GM18519 (cell line): ENCODE measurements around the gene MEIS2.

Experiments
- ATAC-seq: cut with Tn5 transposase; IDR thresholded peaks from one replicate; pipeline ENCODE4 v1.9.1; 2021; ENCODE audit warnings: mild to moderate bottlenecking, moderate library complexity; ENCODE audit not compliant: unreplicated experiment, low FRiP score

The MEIS2 gene

DNA sequence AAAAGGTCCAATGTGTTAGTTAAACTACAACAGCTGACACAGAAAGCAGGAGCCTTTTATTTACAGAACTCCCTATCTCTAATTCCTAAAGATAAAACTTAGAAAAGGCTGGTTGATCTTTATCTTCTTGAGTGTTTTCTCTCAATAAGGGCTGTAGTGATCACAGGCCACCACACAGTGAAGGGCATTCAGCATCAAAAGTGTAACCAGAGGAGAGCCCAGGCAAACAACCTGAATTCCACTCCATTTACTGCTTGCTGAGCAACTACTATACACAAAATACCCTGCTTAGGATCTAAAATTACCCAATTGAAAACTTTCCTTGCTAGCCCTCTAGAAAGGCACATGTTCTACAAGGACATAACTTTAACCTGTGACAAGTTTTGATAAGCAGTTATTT lies 122.7 kb downstream of the MEIS2 start:
- ATAC-seq, result no peak

DNA sequence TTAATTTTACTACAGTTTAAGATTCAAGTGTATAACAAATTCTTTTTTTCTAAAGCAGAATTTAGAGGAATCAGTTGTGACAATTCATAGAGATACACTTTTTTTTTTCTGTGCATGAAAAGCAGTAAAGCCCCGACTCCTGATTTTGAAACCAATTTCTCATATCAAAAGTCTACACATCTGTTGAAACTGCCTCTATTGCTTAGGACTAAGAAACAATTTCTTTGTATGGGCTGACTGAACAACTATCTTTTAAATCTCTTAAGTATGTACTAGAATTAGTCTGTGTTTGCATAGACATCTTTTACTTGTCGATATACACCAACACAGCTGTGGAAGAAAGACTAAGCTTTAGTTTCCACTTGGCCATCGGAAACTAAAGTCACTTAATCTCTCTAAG lies 127.6 kb downstream of the MEIS2 start:
- no peak for ATAC-seq

DNA sequence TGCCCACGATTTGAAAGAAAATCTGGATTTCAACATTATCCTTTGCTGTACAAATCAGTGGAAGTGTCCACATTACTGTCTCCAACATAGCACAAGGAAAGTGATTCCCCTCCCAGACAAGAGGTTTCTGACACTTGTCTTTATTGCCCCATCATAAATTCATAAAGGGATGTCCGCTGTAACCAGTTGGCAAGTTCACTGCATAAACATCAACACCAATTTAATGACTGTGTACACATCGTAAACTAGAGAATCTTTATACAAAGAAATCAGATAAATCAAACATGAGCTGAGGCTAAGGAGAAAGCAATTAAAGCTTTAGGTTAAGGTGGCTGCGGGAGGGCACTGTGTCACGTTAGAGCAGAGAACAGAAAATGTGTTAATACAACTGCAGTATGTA lies 129.8 kb downstream of the MEIS2 start:
- ATAC-seq, result no peak

DNA sequence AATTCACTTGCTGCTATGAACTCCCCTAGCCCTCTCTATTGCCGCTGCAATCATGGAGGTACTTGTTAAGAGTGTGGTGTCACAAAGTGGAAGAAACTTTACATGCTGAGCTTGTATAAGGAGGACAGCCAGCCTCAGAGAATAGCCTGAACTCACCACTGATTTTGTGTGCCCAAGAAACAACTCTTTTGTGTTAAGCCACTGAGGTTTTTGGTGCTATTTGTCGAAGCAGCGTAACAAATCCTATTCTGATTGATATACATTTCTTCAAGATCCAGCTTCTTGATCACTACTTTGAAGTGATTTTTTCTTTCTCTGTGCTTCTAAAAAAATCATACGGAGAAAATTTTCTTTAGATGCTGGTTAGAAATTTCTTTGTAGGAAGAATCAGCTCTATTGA lies 132.4 kb downstream of the MEIS2 start:
- no peak for ATAC-seq

DNA sequence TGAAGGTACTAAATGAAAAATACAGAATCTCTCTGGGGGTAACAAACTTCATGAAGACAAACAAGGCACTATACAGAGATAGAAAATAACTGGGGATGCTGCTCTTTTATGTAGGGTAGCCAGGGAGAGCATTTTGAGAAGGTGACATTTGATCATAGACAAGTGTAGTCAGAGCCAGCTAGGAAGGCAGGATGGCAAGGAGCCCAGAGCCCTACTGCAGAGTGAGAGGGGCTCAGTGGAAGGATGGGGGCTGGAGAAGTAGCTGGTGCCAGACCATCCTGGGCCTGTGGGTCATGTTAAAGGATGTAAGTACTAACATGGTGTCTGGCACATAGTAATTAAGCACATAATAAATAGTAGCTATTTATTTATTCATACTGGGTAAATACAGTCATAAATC lies 133.6 kb downstream of the MEIS2 start:
- no peak for ATAC-seq

DNA sequence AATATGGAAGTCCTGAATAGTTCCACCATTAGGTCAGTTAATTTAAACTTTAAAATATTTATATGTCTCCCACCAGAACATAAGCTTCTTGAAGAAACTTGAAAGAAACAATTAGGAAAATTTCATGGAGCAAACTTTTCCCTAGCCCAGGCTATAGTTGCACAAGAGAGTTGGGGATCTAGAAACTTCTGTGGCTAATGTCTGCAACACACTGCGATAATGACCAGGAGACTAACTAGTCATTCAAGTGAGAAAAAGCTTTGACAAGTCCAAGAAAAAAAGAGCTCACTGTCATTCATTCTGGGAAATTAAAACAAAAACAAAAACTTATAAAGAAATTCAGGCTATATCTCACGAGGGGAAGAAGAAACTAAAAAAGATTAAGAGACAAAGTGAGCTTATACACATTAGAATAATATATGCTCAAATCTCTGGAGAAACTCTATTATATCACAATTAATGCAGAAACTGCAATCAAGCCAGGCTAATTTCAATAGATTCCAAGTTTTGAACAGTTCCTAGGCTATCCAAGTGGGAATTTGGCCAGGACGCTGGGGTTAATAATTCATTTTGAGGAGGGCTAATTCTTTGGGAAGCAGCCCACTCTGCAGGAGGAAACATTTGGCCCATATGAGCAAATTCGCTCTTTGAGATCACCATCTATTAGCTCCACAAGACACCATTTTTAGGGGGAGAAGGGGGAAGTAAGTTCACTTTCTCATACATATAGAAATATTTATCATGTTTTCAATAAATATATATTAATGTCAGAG lies 134.6 kb downstream of the MEIS2 start:
- ATAC-seq, result no peak

DNA sequence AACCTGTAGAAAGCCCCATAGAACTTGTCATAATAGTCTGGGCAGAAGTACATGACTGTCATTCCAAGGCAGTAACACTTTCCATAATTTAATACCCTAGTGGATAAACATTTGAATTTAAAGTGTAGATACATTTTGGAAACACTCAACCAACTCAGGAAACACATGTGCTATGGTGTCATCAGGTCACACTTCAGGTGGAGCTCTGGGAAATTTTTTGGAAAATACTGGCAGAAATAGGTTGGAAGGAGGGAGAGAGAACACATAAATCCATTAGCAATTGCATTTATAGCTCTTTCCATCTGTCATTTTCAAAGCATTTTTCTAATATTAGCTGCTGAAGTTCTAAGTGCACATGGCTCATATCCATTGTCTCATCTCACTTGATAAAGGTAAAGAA lies 135.7 kb downstream of the MEIS2 start:
- no peak for ATAC-seq

DNA sequence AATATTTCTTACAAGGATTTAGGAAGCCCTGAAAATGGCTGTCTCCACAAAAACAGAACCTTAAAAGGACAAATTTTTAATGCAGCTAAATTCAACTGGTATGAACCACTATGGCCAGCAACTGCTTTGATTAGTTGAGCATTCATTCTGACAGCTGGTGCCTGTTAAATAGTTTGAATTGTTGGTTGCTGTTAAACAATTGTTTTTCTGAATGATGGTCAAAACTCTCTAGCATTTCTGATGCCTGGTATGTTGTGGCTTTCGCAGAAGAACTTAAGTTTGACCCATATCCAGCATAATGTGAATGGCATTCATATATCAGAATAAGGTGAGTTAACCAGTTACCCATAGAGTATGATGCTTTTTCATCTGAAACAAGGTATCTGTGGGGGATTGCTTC lies 138.4 kb downstream of the MEIS2 start:
- no peak for ATAC-seq

DNA sequence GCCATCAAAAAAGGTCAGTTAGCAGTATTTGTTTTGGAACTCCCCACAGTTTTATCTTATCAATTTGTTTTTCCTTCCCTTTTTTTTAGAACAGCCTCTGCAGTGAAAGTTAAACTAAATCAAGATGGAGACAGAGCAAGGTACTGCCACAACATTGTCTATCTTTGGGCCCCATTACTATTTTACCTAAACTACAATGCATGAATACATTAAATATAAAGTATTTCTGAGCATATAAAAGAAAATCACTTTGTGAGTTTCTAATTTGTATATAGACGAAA lies 139.5 kb downstream of the MEIS2 start:
- no peak for ATAC-seq

DNA sequence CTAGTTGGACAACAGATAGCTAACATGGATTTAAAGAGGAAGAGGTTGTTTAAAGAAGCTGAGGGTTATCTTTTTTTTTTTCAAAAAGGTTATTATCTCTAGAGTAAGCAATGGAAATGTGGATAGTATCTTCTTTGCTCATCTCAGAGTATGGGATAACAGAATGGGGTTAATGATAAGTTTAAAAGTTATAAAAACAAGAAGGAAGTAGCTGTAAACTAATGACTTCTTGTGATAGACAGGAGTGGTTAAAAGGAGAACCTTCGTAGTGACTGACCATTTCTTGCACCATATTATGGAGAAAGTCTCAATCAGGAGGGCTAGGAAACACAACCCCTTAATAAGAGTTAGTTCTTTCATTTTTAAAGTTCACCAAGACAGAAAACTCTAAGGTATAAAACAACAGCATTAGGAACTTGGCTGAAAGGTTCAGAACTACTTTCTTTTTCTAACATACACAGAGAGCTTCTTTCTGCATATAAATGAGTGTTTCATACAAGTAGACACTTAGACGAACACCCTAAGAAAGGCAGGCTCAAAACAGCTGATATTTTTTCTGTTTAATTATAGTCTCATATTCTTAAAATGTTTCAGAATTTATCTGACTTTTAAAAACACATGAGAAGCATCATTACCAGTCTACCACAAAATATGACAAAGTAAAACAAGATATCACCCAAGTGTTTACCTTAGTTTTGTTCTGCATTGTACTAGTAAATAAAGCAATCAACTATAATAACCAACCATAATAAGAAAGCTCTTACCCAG lies 140.0 kb downstream of the MEIS2 start:
- ATAC-seq, result no peak

DNA sequence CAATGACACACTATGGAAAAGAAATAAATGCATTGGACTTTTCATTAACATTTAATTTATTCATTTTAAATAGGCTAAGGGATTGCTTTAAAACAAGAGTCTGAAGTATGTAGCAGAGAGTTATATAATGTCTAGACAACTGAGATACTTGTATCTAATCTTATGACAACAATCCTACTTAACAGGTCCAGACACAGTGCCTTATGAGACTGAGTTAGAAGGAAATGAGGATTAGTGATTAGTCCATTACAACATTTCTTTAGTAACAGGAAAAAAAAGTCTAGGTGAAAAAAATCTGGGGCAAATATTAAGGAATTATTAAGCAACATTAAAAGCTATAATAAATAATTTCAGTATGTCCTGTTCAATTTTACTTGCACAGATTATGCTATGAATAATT lies 140.6 kb downstream of the MEIS2 start:
- no peak for ATAC-seq

DNA sequence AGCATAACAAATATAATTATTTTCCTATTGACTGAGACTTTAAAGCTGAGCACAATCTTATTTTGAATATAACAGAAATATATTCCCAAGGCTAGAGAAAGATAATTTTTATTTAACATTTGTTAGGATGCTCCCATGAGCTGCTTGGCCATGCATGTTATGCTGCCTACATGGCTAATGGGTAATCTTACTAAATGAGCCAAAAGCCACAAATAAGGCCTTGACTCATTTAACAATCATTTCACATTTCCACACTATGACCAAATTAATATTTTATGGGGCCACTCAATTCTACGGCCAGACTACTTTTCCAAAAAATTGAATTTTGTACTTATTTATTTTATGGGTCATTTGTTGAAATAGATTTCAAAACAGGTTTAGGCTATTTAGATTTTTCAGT lies 141.7 kb downstream of the MEIS2 start:
- no peak for ATAC-seq

DNA sequence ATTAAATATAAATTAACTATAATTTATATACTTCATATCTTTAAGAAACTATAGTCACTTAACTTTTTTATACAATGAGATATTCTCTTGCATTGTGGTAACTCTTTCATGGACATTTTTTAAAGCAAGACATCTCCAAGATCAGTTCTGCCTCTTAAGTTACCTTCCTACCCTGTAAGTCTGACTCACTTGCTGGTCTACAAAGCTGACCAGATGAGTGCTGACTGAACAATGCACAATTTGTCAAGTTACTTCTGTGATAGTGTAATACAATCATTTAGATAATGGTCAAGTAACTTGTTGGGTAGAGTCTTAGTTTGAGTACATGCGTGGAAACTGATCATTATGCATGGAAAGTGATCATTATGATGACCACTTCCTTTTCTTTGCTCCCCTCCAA lies 145.9 kb downstream of the MEIS2 start:
- ATAC-seq, result no peak

DNA sequence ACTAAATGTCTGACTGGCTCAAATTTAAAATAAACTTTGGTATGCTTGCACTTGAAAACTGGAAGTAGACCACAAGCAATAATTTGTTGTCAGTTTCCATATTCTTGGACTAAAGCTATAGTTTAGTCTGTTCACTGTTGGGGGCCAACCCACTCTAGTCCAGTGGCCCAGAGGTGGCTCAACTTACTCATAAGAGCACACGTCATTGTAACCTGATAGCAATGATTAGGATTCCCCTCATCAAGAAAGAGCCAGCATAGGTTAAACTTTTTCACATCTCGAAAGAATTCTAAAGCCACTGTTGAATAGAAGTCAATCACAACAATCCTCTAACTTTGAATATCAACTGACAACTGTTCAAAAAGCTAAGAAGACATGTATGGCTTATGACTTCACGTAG lies 147.0 kb downstream of the MEIS2 start:
- ATAC-seq, result no peak

DNA sequence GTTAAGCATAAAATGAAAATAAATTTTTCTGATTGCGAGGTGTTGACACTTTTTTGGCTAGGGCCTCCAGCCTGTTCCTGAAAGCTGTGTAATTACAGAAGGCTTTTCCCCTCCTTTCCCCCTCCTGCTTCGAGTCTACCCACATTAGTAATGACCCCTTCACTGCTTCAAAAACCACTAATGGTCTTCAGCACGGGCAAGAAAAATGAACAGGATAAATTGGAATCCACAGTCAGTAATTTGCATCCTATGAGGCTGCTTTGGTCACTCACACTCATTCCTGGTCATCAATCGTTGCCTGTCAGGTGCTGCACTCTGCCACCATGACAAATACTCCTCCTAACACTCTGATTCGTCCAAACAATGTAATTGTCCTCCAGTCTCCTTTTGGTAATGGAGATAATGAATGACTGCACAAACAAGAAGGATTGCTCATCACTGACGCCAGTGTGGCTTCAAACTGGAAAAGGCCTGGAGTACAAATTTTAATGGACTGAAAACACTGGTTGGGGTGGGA lies 148.6 kb downstream of the MEIS2 start:
- ATAC-seq, result no peak

DNA sequence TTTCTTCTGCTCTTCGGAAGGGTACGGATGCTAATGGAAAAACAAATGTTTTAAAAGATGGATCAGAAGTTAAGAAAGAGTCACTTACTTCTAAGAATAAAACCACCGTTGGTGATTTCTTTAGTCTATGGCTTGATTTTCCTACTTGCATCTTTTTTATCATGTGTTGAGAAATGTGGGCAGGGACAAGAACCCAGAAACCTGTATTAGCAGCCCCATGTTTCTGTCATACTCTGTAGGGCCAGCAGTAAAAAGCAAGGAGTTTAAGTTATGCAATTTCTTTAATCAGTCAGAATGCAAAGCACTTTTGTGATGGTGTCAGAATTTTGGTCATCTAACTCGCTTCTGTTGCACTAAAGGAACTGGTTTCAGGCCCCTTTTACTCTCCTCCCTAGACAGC lies 150.0 kb downstream of the MEIS2 start:
- no peak for ATAC-seq

DNA sequence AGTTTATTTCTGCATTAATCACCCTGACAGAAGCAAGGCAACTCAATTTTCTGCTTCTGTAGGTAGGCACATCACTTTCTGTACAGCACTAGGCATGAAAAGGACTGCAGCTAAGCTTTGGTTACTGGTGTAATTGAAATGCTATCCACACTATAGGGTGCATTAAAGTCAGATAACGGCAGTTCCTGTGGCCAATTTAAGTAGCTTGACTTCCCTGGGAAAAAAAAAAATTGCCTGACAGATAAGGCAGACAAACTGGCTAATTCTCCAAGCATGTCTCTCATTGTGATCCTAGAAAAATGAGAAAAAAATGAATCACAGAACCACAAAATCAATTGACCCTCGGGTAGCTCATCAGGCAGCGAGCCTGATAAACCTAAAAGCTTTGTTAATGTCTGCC lies 151.4 kb downstream of the MEIS2 start:
- no peak for ATAC-seq

DNA sequence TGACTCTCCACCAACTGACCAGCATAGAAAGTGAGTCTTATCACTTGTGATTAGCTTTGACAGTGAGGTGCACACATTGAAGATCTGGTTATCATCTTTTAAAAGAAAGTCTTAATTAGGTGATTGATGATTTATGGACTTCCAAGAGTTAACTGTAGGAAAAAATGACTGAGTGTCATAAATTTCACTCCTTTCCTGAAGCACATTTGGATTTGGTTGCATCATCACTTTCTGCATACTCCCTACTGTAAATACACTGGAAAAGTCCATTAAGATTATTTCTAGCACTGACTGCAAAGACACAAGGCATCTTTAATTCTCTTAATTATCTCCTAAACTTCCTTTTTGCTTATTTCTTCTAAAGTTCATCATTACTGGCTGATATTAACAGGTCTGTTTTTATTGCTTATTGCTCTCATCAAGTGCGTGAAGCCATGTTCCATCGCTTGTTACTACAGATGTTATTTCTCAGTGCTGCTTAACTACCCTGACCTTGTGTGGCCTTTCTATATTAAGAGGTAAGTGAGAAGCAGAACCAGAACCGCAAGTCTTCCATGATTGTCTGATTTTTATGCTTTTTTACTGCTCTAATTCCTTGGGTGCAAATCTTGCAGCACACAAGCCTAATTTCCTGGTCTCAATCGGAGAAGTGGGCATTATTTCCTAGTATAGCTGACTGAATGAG lies 153.2 kb downstream of the MEIS2 start:
- no peak for ATAC-seq

DNA sequence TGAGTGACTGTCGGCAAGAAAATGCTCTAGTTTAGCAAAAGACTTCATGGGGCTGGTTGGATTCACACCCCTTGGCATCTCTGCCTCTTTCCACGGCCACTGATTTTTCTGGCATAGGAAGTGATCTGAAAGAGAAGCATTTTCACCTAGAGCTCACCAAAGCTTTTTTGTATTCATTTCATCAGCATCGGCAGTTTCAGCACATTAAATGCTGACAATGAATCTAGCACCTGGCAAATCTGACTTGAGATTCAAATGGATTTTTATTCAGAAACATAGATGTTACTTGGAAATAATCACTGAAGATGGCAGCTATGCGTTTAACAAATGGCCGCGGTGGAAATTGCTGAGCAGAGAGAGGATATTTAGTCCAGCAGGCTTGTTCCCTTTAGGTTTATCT lies 155.9 kb downstream of the MEIS2 start:
- ATAC-seq, result no peak

DNA sequence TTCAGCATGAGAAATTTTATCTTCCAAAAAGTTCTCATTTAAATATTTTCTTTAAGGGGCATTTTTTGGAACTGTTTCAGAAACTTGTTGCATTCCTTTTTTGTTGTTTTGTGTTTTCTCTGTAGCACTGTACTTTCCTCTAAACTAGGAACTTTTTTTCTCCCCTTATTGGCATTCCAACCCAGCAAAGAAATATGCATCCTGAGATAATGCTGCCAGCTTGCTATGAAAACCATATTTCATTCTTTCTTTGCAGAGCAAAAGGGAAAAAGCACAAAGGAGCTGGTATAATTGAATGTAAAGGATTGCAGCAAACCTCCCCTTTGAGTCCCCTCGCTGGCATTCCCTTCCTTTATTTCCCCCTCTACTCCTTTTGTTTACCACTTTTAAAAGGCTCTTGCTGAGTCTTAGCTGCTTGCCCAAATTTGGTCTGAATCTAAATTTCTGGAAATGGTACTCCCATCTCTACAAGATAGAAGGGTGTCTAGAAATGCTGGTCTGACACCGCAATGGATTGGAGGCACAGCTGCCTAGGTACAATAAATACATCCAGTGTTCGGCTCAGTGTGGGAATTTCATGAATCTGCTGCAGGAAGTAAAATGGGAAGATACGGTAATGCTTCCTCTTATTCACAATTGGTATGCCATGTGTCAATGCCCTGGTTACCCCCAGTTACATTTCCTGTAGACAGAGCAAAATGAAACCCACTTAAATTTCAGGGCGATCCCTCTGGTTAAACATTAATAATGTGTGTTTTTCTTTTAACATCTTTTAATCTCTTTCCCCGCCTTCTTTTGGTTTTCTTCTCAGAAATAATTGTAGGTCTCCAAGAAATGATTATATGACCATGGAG lies 156.6 kb downstream of the MEIS2 start:
- no peak for ATAC-seq
